ENCODE data around the gene TENM3.

DNA sequence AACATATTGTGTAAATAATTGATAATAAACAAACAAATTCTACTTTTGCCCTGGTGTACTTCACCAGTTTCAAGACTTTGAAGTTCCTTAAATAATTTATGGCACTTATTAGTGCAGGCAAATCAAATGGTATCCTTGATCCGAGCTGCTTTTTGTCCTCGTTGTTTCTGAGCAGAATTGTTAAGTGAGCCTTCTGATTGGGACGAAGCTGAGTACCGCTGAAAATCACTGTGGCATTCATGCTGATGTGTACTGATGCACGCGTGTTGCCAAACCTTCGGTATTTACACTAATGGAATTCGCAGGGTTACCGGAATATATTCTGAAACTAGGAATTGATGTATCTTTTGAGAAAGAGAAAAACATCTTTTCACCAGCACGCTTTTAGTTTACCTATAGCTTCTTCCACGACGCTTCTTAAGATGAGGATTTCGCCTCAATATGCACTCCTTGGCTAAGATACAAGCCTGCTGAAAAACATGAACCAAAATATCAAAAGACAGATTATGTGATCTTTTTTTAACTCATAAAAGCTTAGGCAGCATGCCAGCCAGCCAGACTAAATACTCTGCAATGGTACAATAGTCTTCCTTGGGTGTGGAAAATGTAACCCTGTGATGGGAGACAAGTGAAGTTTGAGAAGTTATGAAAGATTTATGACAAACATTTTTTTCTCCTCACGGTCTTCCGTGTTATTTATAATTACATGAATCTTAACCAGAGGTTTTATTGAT lies 48.9 kb upstream of the TENM3 start:
- TF ChIP-seq CTCF (conservative IDR thresholded peaks at IDR 0.05; ENCODE audit: low read depth, low read length): no peak
- TF ChIP-seq EZH2phosphoT487 (IDR thresholded peaks at IDR 0.05; ENCODE audit: borderline replicate concordance, low read length): no peak
- no peak for TF ChIP-seq EZH2 (IDR thresholded peaks at IDR 0.05; ENCODE audit: low read length, unreplicated experiment)
